Measurements from ENCODE around the gene ZNF423. TPM values are rescaled to one million over a fixed set of nuclear protein-coding genes. Genes with fewer than 3 reads are reported as not detected.

ZNF423 gene
- total RNA-seq, 1 donor from 2014 or later, result not detected

DNA sequence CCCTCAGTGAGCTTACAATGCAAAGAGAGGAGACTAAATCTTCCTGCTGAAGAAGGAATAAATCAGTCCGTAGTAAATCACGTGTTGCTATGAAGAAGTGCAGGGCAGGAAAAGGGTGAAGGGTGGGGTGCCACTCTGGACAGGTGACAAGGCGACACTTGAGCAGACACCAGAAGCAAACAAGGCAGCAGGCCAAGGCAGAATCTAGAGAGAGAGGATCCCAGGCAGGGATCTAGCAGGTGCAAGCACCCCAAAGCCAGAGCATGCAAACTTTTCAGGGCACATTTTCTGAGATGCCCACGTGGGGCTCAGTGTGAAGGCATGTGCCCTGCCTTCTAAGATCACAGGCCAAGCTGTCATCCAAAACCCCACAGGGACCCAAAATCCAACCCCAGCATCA lies 193.3 kb downstream of the ZNF423 start:
- intact Hi-C loops (cut with micrococcal nuclease), result no loop called here
- Mint-ChIP-seq H3K27ac (no peak overlapping the region), H3K4me3 (no peak overlapping the region), H3K9me3 (no peaks in the 10 kb centered on the region), H3K4me1 (no peaks in the 10 kb centered on the region), H3K27me3 (no peaks in the 10 kb centered on the region), H3K36me3 (ENCODE audit: low read depth) (no peaks in the 10 kb centered on the region)
- DNase-seq (no peak), ATAC-seq (ENCODE audit: low read depth) (no peak)
- TF ChIP-seq, protein P1, sequence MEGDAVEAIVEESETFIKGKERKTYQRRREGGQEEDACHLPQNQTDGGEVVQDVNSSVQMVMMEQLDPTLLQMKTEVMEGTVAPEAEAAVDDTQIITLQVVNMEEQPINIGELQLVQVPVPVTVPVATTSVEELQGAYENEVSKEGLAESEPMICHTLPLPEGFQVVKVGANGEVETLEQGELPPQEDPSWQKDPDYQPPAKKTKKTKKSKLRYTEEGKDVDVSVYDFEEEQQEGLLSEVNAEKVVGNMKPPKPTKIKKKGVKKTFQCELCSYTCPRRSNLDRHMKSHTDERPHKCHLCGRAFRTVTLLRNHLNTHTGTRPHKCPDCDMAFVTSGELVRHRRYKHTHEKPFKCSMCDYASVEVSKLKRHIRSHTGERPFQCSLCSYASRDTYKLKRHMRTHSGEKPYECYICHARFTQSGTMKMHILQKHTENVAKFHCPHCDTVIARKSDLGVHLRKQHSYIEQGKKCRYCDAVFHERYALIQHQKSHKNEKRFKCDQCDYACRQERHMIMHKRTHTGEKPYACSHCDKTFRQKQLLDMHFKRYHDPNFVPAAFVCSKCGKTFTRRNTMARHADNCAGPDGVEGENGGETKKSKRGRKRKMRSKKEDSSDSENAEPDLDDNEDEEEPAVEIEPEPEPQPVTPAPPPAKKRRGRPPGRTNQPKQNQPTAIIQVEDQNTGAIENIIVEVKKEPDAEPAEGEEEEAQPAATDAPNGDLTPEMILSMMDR (IDR thresholded peaks at IDR 0.05), result no peak
- ChIA-PET CTCF (no interaction called here), POLR2A (no interaction called here)

DNA sequence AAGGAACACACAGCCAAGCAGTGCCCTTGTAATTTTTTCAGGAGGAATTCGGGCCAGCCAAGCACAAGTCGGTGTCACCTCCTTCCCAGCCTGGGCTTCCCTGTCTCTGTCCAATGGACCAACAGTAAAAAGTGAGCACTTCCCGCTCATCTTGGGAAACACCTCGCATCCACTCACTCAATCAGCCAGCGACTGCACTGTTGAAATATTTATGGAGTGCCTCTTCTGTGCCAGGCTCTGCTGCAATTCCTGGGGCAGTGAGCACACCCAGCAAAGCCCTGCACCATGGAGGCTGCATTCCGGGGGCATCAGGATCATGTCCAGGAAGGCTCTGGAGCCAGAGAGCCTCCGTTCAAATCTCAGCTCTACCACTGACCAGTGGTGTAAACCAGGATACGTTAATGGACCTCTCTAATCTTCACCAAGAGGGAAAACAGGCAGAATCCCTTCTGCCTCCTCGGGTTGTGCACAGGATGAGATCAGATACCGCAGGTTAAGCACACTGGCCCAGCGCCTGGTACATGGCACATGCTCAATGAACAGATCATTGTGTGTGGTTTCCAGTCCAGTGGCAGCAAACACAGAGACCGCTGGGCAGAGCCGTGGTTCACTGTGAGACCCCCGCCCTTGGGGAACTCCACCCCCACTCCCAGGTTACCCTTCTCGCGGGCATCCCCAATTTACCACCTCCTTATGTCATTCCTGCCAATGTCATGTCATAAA lies 194.3 kb downstream of the ZNF423 start:
- CTCF ChIA-PET, result no interaction called here
- ATAC-seq (ENCODE audit: low read depth), result no peak
- no peaks in the 10 kb centered on the region for H3K4me1 Mint-ChIP-seq

DNA sequence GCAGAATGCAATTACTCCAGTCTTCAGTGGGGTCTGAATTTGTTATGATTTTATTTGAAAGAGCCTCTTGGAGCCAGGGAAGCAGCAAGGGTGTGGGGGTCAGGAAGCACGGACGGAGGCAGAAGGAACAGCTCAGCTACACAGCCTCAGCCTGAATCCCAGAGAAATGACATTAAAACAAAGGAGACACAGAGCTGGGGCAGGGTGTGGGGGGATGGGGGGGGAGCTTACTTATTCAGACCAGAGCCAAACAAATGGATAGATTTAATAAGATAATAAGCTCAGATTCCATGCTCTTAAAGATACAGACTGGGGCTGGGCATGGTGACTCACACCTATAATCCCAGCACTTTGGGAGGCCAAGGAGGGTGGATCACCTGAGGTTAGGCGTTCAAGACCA lies 195.3 kb downstream of the ZNF423 start:
- Mint-ChIP-seq H3K4me1 (no peaks in the 10 kb centered on the region), H3K27ac (no peak overlapping the region), H3K9me3 (no peaks in the 10 kb centered on the region), H3K27me3 (no peaks in the 10 kb centered on the region), H3K36me3 (ENCODE audit: low read depth) (no peaks in the 10 kb centered on the region), H3K4me3 (no peak overlapping the region)
- ChIA-PET POLR2A (no interaction called here), CTCF (no interaction called here)
- TF ChIP-seq, protein P1 (IDR thresholded peaks at IDR 0.05), result no peak
- no peak for ATAC-seq (ENCODE audit: low read depth)
- intact Hi-C loops (cut with micrococcal nuclease), result no loop called here
- no peak for DNase-seq

More for the DNA sequence above, 194.3 kb downstream of the ZNF423 start:
- no peak for DNase-seq
- TF ChIP-seq, protein P1 (IDR thresholded peaks at IDR 0.05), result no peak
- no peaks in the 10 kb centered on the region for H3K9me3 Mint-ChIP-seq
- POLR2A ChIA-PET, result no interaction called here
- no peak overlapping the region for H3K27ac Mint-ChIP-seq
- H3K36me3 Mint-ChIP-seq (ENCODE audit: low read depth), result no peaks in the 10 kb centered on the region
- no peaks in the 10 kb centered on the region for H3K27me3 Mint-ChIP-seq
- H3K4me3 Mint-ChIP-seq, result no peak overlapping the region
- intact Hi-C loops (cut with micrococcal nuclease), result no loop called here

DNA sequence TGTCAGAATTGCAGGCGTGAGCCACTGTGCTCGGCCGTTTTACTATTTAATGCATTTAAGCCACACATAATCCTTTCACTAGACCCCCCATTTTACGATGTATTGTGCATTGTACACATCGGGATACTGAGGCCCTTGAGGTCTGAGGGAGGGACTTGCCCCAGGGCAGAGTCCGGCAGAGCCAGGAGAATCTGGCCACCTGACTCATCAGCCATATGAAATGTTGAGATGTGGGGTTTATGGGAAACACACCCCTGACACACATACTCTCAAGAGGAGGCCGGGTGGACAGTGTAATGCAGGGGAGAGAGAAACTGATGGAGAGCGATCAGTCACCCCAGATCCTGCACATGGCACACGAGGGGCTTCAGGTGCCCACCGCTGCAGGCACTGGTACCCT lies 196.6 kb downstream of the ZNF423 start:
- Mint-ChIP-seq H3K36me3 (ENCODE audit: low read depth) (no peaks in the 10 kb centered on the region), H3K27me3 (no peaks in the 10 kb centered on the region), H3K4me3 (no peak overlapping the region), H3K4me1 (no peaks in the 10 kb centered on the region), H3K27ac (no peak overlapping the region), H3K9me3 (no peaks in the 10 kb centered on the region)
- no peak for ATAC-seq (ENCODE audit: low read depth)
- TF ChIP-seq, protein P1 (IDR thresholded peaks at IDR 0.05), result no peak
- ChIA-PET CTCF (no interaction called here), POLR2A (no interaction called here)
- intact Hi-C loops (cut with micrococcal nuclease), result no loop called here
- DNase-seq, result no peak

DNA sequence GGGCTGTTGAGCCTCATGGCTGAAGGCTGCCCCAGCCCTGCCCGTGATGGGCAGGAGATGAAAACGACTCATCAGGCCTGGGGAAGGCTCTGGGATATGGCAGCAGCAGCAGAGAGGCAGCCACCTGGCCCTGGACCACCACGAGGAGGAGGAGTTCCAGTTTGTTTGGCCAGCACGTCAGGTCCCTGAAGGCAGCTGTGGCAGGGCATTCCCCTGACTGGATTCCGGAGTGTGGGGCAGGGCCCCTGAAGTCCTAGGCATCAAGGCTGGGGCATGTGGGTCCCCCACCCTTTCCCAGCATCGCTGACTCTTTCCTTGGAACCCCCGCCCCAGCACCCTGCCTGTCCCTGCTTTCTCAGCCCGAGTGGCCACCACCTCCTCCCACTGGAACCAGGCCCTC lies 197.4 kb downstream of the ZNF423 start:
- no peak for DNase-seq
- POLR2A ChIA-PET, result no interaction called here

More for the DNA sequence above, 197.4 kb downstream of the ZNF423 start:
- Mint-ChIP-seq H3K4me1 (no peaks in the 10 kb centered on the region), H3K9me3 (no peaks in the 10 kb centered on the region), H3K36me3 (ENCODE audit: low read depth) (no peaks in the 10 kb centered on the region), H3K4me3 (no peak overlapping the region), H3K27ac (no peak overlapping the region), H3K27me3 (peaks cover 3% of the 10 kb centered on the region)
- no peak for ATAC-seq (ENCODE audit: low read depth)
- CTCF ChIA-PET, result no interaction called here
- intact Hi-C loops (cut with micrococcal nuclease), result no loop called here
- TF ChIP-seq, protein P1 (IDR thresholded peaks at IDR 0.05), result no peak

All from activated B cell treated with CpG ODN at 0.5 μM for 24 hours (primary cell).